ENCODE results near the gene RTL5. TPM values are rescaled to one million over a fixed set of nuclear protein-coding genes. Genes with fewer than 3 reads are reported as not detected.
A peak's percentile ranks its signal among the peaks of the same experiment; 100 is the strongest.

Gene RTL5
- total and polyA plus RNA-seq, 7 donors: 0.46 to 7.5 (median 2.7) TPM

DNA sequence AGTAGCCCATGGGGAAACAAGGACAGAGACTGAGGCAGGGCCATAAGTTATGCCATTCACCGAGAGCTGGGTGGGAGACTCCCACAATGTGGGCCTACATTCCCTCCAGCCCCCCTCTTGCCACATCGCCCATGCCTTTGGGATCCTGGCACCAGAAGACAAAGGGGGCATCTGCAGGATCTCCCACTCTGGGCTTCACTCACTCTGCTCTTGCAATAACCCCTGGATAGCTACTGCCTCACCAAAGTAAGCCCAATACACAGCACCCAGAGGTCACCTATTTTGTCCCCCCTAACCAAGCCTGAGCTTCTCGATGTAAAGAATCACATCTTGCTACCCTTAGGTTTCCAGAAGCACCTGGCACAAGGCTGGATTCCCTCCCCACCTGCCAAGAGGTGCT is 741 bp upstream of the RTL5 start:
- Histone ChIP-seq H3K36me3 (peaks cover 0 to 6% (median 0%) of the 10 kb centered on the region in 4 donors), H3K9me3 (no peaks in the 10 kb centered on the region), H3K27ac (peak overlapping the region; percentile 80 to 85 (median 83)), H3K4me3 (peak overlapping the region; percentile 43 to 60 (median 54)), H3K27me3 (peaks cover 0 to 3% (median 0%) of the 10 kb centered on the region in 3 donors), H3K4me1 (peaks cover 0 to 22% (median 9%) of the 10 kb centered on the region in 4 donors)
- DNase-seq: no peak
- intact Hi-C loops (cut with DNase I): no loop called here
- TF ChIP-seq POLR2A (IDR thresholded peaks at IDR 0.05): no peak
- TF ChIP-seq, protein P1, sequence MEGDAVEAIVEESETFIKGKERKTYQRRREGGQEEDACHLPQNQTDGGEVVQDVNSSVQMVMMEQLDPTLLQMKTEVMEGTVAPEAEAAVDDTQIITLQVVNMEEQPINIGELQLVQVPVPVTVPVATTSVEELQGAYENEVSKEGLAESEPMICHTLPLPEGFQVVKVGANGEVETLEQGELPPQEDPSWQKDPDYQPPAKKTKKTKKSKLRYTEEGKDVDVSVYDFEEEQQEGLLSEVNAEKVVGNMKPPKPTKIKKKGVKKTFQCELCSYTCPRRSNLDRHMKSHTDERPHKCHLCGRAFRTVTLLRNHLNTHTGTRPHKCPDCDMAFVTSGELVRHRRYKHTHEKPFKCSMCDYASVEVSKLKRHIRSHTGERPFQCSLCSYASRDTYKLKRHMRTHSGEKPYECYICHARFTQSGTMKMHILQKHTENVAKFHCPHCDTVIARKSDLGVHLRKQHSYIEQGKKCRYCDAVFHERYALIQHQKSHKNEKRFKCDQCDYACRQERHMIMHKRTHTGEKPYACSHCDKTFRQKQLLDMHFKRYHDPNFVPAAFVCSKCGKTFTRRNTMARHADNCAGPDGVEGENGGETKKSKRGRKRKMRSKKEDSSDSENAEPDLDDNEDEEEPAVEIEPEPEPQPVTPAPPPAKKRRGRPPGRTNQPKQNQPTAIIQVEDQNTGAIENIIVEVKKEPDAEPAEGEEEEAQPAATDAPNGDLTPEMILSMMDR (IDR thresholded peaks at IDR 0.05): no peak
- no peak for TF ChIP-seq EP300 (IDR thresholded peaks at IDR 0.05)
- TF ChIP-seq POLR2AphosphoS5 (IDR thresholded peaks at IDR 0.05): no peak
- 75 to 80% methylated on average over 3 of the region's 3 CpGs for WGBS, 2 donors

DNA sequence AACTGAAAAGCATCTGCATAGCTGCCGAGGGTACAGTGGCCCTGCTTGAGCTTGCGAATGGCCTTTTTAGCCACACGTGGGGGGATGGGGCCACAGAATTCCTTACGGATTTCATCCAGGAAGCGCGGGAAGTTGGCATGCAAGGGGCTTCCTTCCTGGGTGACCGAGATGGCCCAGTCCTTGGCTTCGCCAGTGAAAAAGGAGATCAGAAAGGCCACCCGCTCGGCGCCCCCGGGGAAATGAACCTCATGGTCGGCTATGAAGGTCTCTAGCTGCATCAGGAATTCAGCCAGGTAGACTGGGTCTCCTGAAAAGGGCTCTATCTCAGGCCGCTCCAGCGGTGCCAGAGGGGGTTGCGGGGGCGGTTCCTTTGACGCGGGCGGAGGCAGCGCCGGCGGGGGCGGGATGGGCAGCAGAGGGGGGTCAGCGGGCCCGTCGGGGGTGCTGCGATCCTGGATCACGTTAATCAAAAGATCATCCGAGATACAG is 909 bp downstream of the RTL5 start:
- intact Hi-C loops (cut with DNase I): loop anchor here (2.0 kb wide), 1 partner anchor 50 kb away; the partner anchor contains the start of gene PIN4
- Histone ChIP-seq H3K36me3 (peaks cover 0 to 6% (median 0%) of the 10 kb centered on the region in 4 donors), H3K4me3 (peak overlapping the region; percentile 43 to 60 (median 54)), H3K27ac (peak overlapping the region; percentile 80 to 85 (median 83)), H3K27me3 (peaks cover 0 to 3% (median 0%) of the 10 kb centered on the region in 3 donors), H3K4me1 (peaks cover 0 to 35% (median 18%) of the 10 kb centered on the region in 4 donors), H3K9me3 (no peaks in the 10 kb centered on the region)
- no peak for DNase-seq
- TF ChIP-seq EP300 (IDR thresholded peaks at IDR 0.05) (no peak), POLR2AphosphoS5 (IDR thresholded peaks at IDR 0.05) (no peak), POLR2A (IDR thresholded peaks at IDR 0.05) (no peak)
- TF ChIP-seq, protein P1 (IDR thresholded peaks at IDR 0.05): no peak
- 33 to 34% methylated on average over 30 of the region's 30 CpGs for WGBS, 2 donors

DNA sequence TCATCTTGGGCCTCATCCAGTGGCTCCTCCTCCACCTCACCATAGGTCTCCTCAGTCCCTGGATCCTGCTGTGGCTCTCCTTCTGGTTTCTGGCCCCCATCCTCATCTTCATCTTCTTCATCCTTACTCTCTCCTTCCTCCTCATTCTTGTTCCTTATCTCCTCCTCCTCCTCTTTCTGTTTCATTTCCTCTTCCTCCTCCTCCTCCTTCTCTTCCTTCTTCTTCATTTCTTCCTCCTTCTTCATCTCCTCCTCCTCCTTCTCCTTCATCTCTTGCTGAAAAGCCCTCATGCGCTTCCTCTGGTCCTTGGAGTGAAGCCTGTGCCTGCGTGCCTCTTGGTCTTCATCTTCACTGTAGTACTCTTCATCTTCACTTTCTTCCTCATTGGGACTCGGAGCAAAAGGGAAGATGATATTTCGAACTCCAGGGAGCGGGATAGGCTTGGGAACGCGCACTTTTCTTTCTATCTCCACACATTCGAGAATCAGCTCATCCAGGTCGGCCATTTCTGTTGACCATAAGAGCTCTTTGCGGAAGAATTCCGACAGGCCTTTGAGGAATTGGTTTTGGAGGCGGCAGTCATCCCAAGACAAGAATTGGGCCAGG is 1.5 kb downstream of the RTL5 start:
- no peak for DNase-seq
- Histone ChIP-seq H3K36me3 (peaks cover 0 to 6% (median 0%) of the 10 kb centered on the region in 4 donors), H3K4me1 (peaks cover 0 to 41% (median 23%) of the 10 kb centered on the region in 4 donors), H3K4me3 (peak overlapping the region in 2 of 4 donors; percentile 50 to 57), H3K9me3 (no peaks in the 10 kb centered on the region), H3K27ac (peak overlapping the region; percentile 80 to 85 (median 83)), H3K27me3 (peaks cover 0 to 3% (median 0%) of the 10 kb centered on the region in 3 donors)
- WGBS, 2 donors: 91 to 92% methylated on average over 12 of the region's 12 CpGs
- TF ChIP-seq, protein P1 (IDR thresholded peaks at IDR 0.05): no peak
- TF ChIP-seq POLR2AphosphoS5 (IDR thresholded peaks at IDR 0.05) (no peak), POLR2A (IDR thresholded peaks at IDR 0.05) (no peak), EP300 (IDR thresholded peaks at IDR 0.05) (no peak)
- intact Hi-C loops (cut with DNase I): loop anchor here (2.0 kb wide), 1 partner anchor 51 kb away; the partner anchor contains the start of gene PIN4

DNA sequence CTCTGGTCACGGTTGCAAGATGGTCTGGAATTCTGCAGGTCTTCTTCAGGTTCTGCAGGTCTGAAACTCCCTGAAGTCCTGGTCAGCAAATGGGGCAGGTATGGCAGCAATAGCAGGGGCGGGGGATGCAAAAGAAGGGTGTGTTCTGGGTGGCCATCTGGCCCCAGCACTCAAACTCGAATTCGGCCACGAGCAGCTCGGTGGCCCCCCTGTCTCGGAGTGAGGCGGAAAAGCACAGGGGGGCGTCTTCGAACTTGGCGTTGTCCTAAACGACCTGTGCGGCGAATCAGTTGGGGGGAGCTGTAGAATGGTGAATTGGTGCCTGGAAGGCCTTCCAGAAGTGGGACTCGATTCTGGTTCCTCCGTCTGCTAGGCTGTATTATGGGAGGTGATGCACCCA is 2.1 kb downstream of the RTL5 start:
- peaks cover 0 to 6% (median 0%) of the 10 kb centered on the region in 4 donors for H3K36me3 ChIP-seq
- TF ChIP-seq POLR2A (IDR thresholded peaks at IDR 0.05) (no peak), EP300 (IDR thresholded peaks at IDR 0.05) (no peak), POLR2AphosphoS5 (IDR thresholded peaks at IDR 0.05) (no peak)
- TF ChIP-seq, protein P1 (IDR thresholded peaks at IDR 0.05): no peak
- H3K27ac ChIP-seq: no peak overlapping the region
- intact Hi-C loops (cut with DNase I): loop anchor here (2.0 to 5.0 kb wide), 2 partner anchors 51 to 217 kb away; partner anchors contain the start of genes NHSL2 and PIN4
- no peaks in the 10 kb centered on the region for H3K9me3 ChIP-seq
- peaks cover 0 to 3% (median 0%) of the 10 kb centered on the region in 3 donors for H3K27me3 ChIP-seq
- DNase-seq: no peak
- WGBS, 2 donors: 95 to 96% methylated on average over 16 of the region's 16 CpGs
- peaks cover 0 to 44% (median 27%) of the 10 kb centered on the region in 4 donors for H3K4me1 ChIP-seq
- no peak overlapping the region for H3K4me3 ChIP-seq

All from sigmoid colon (tissue), 7 donors.